ENCODE measurements around the gene TDRD12. TPM values are rescaled to one million over a fixed set of nuclear protein-coding genes. Genes with fewer than 3 reads are reported as not detected.

TDRD12 gene
- total RNA-seq, 1 donor from 2014 or later = not detected

DNA sequence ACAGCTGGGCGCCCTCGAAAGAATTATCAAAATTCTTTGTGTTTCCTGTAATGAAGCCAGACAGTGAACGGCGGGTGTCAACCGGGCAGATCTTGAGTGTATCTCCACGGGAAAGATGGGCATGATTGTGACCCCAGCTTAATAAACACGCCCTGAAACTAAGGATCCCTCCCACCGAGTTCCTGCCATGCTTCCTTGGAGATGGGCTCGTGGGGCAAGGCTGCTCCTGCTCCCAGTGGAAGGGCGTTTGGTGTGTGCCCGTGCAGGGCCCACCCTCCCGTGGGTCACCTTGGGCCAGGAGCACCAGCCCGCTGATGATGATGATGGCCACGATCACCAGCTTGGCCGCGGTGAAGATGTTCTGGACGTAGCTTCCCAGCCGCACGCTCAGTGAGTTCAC is 142.6 kb downstream of the TDRD12 start:
- TF ChIP-seq, protein P1, sequence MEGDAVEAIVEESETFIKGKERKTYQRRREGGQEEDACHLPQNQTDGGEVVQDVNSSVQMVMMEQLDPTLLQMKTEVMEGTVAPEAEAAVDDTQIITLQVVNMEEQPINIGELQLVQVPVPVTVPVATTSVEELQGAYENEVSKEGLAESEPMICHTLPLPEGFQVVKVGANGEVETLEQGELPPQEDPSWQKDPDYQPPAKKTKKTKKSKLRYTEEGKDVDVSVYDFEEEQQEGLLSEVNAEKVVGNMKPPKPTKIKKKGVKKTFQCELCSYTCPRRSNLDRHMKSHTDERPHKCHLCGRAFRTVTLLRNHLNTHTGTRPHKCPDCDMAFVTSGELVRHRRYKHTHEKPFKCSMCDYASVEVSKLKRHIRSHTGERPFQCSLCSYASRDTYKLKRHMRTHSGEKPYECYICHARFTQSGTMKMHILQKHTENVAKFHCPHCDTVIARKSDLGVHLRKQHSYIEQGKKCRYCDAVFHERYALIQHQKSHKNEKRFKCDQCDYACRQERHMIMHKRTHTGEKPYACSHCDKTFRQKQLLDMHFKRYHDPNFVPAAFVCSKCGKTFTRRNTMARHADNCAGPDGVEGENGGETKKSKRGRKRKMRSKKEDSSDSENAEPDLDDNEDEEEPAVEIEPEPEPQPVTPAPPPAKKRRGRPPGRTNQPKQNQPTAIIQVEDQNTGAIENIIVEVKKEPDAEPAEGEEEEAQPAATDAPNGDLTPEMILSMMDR (IDR thresholded peaks at IDR 0.05; ENCODE audit: unreplicated experiment) = no peak
- no peak overlapping the region for H3K27ac Mint-ChIP-seq (ENCODE audit: unreplicated experiment)

DNA sequence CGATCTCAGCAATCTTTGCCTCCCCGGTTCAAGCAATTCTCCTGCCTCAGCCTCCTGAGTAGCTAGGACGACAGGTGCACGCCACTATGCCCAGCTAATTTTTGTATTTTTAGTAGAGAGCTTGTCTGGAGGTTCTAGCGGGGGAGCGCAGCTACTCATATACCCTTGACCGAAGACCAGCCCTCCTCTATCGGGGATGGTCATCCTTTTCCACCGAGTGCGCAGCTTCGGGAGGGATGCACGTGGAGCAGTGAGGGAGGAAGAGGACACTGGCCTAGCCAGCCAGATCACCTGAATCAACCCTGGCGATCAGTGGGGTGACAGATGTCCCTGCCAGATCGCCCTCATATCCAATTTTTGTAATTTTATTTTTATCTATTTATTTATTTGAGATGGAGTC is 143.2 kb downstream of the TDRD12 start:
- Mint-ChIP-seq H3K9me3 (ENCODE audit: unreplicated experiment) (no peaks in the 10 kb centered on the region), H3K4me1 (ENCODE audit: unreplicated experiment) (no peaks in the 10 kb centered on the region), H3K36me3 (ENCODE audit: low read depth, unreplicated experiment) (no peaks in the 10 kb centered on the region), H3K4me3 (ENCODE audit: unreplicated experiment) (no peak overlapping the region), H3K27me3 (ENCODE audit: unreplicated experiment) (peaks cover 3% of the 10 kb centered on the region), H3K27ac (ENCODE audit: unreplicated experiment) (no peak overlapping the region)
- TF ChIP-seq, protein P1 (IDR thresholded peaks at IDR 0.05; ENCODE audit: unreplicated experiment) = no peak
- no peak for DNase-seq (ENCODE audit: low spot score)

More for the DNA sequence above, 142.6 kb downstream of the TDRD12 start:
- H3K4me1 Mint-ChIP-seq (ENCODE audit: unreplicated experiment) = no peaks in the 10 kb centered on the region
- no peaks in the 10 kb centered on the region for H3K9me3 Mint-ChIP-seq (ENCODE audit: unreplicated experiment)
- no peak overlapping the region for H3K4me3 Mint-ChIP-seq (ENCODE audit: unreplicated experiment)
- peaks cover 3% of the 10 kb centered on the region for H3K27me3 Mint-ChIP-seq (ENCODE audit: unreplicated experiment)
- DNase-seq (ENCODE audit: low spot score) = no peak
- H3K36me3 Mint-ChIP-seq (ENCODE audit: low read depth, unreplicated experiment) = no peaks in the 10 kb centered on the region

DNA sequence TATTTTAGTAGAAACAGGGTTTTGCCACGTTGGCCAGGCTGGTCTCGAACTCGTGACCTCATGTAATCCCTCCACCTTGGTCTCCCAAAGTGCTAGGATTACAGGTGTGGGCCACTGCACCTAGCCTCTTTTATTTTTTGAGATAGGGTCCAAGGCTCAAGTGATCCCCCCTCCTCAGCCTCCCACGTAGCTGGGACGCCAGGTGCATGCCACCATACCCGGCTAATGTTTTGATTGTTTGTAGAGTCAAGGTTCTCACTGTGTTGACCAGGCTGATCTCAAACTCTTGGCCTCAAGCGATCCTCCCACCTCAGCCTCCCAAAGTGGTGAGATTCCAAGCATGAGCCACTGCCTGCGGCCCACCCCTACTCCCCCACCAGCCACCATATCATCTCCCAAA is 143.7 kb downstream of the TDRD12 start:
- no peak overlapping the region for H3K27ac Mint-ChIP-seq (ENCODE audit: unreplicated experiment)
- no peaks in the 10 kb centered on the region for H3K9me3 Mint-ChIP-seq (ENCODE audit: unreplicated experiment)
- H3K4me3 Mint-ChIP-seq (ENCODE audit: unreplicated experiment) = no peak overlapping the region
- H3K36me3 Mint-ChIP-seq (ENCODE audit: low read depth, unreplicated experiment) = no peaks in the 10 kb centered on the region
- TF ChIP-seq, protein P1 (IDR thresholded peaks at IDR 0.05; ENCODE audit: unreplicated experiment) = no peak
- H3K27me3 Mint-ChIP-seq (ENCODE audit: unreplicated experiment) = peaks cover 3% of the 10 kb centered on the region
- DNase-seq (ENCODE audit: low spot score) = no peak
- no peaks in the 10 kb centered on the region for H3K4me1 Mint-ChIP-seq (ENCODE audit: unreplicated experiment)

DNA sequence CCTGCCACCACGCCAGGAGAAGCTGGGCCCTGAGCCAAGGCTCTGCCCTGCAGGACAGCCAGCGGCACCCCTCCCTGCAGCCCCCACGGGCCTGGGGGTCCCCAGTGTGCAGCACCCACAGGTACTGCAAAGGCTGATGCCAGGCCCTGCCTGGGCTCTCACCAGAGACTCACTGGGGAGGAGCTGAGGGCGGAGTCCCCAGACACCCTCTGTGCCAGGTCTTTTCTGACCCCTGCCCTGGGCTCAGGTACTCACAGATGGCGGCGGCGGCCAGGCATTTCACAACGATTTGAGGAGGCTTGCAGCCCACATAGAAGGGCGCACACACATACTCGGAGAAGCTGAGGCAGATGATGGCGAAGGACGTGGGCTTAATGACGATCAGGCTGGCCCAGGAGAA is 144.3 kb downstream of the TDRD12 start:
- TF ChIP-seq, protein P1 (IDR thresholded peaks at IDR 0.05; ENCODE audit: unreplicated experiment) = no peak
- no peak for DNase-seq (ENCODE audit: low spot score)
- Mint-ChIP-seq H3K27ac (ENCODE audit: unreplicated experiment) (no peak overlapping the region), H3K9me3 (ENCODE audit: unreplicated experiment) (no peaks in the 10 kb centered on the region), H3K4me3 (ENCODE audit: unreplicated experiment) (no peak overlapping the region), H3K27me3 (ENCODE audit: unreplicated experiment) (peaks cover 3% of the 10 kb centered on the region), H3K4me1 (ENCODE audit: unreplicated experiment) (no peaks in the 10 kb centered on the region), H3K36me3 (ENCODE audit: low read depth, unreplicated experiment) (no peaks in the 10 kb centered on the region)

DNA sequence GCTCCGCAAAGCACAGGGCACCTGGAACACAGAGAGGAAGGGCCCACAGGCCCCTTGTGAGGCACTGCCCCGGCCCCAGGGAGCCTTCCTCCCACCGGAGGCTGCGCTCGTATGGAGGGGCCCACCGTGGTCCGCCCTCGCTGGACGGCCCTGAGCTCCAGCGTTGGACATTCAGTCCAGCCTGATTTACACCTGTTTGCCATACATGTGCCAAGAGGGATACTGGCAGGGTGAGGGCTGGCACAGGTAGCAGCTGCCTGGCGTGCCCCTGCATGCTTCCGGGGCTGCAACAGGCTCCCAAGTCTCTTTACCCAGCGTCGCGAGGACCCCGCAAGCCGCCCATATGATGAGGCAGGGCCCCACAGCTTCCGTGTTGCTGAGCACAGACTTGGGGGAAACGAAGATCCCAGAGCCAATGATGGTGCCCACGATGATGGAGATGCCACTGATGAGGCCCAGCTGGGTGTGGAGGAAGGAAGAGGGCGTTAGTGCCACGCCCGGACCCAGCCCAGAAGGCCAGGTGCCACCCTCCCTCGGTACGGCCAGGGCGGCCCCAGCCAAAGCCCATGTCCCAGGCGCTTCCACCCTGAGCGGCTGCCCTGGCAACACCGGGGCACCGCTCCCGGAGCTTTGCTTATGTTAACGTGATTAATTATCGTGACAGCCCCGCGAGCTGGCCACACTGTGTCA is 144.9 kb downstream of the TDRD12 start:
- H3K36me3 Mint-ChIP-seq (ENCODE audit: low read depth, unreplicated experiment) = no peaks in the 10 kb centered on the region
- H3K4me1 Mint-ChIP-seq (ENCODE audit: unreplicated experiment) = no peaks in the 10 kb centered on the region
- no peaks in the 10 kb centered on the region for H3K9me3 Mint-ChIP-seq (ENCODE audit: unreplicated experiment)
- peaks cover 1% of the 10 kb centered on the region for H3K27me3 Mint-ChIP-seq (ENCODE audit: unreplicated experiment)
- H3K27ac Mint-ChIP-seq (ENCODE audit: unreplicated experiment) = no peak overlapping the region
- TF ChIP-seq, protein P1 (IDR thresholded peaks at IDR 0.05; ENCODE audit: unreplicated experiment) = no peak
- DNase-seq (ENCODE audit: low spot score) = no peak
- no peak overlapping the region for H3K4me3 Mint-ChIP-seq (ENCODE audit: unreplicated experiment)

Data from endothelial cell (in vitro differentiated cells).